Transverse colon (tissue), 4 donors: Measurements from ENCODE around the gene ADCY4. TPM values are rescaled to one million over a fixed set of nuclear protein-coding genes. Genes with fewer than 3 reads are reported as not detected.

Source experiments
- DNase-seq: peaks from one replicate; pipeline ENCODE4 v3.0.0-alpha.2; 2019
- H3K27ac ChIP-seq, 4 donors: fragments of 200-600 bp; sonication (generic); 2 replicates each; pipeline ENCODE4 v1.5.1; 2016 to 2018; ENCODE audit warnings: inconsistent platforms in 4 of 4
- H3K27me3 ChIP-seq: fragments of 200-600 bp; sonication (generic); 2 replicates; pipeline ENCODE4 v1.5.1; 2017; ENCODE audit warnings: inconsistent platforms
- H3K36me3 ChIP-seq, 4 donors: fragments of 200-600 bp; sonication (generic); 2 replicates each; pipeline ENCODE4 v1.5.1; 2017 to 2019; ENCODE audit warnings: inconsistent platforms in 4 of 4
- H3K4me1 ChIP-seq, 4 donors: fragments of 200-600 bp; sonication (generic); 2 replicates each; pipeline ENCODE4 v1.5.1; 2017 to 2020; ENCODE audit warnings: inconsistent platforms in 4 of 4
- H3K4me3 ChIP-seq, 4 donors: fragments of 200-600 bp; sonication (generic); 1 replicate in 1 of 4; 2 replicates in 3 of 4; pipeline versions ENCODE4 v1.5.1 to v1.6.1; 2017 to 2019; ENCODE audit warnings: inconsistent platforms in 4 of 4
- H3K9me3 ChIP-seq, 2 donors: fragments of 200-600 bp; sonication (generic); 2 replicates each; pipeline ENCODE4 v1.5.1; 2017 to 2019; ENCODE audit warnings: inconsistent platforms in 2 of 2
- CTCF ChIP-seq, 5 experiments: fragments of 200-600 bp in 3 of 5; fragments of 450-650 bp in 2 of 5; sonication (generic) in 3 of 5; IDR thresholded peaks; 1 replicate in 2 of 5; 2 replicates in 3 of 5; pipeline ENCODE4 v1.5.1; 2016 to 2017; ENCODE audit warnings: antibody characterized with exemption in 5 of 5, inconsistent platforms in 3 of 5, mild to moderate bottlenecking in 2 of 5, moderate library complexity in 1 of 5
- EP300 ChIP-seq: sonication (generic); formaldehyde crosslinking; IDR thresholded peaks from one replicate; pipeline ENCODE4 v1.6.1; 2017; ENCODE audit warnings: antibody characterized with exemption, low read depth
- POLR2A ChIP-seq: fragments of 450-650 bp; IDR thresholded peaks from one replicate; pipeline ENCODE4 v1.6.1; 2016; ENCODE audit warnings: antibody characterized with exemption, mild to moderate bottlenecking, moderate library complexity
- POLR2AphosphoS5 ChIP-seq, 3 donors: sonication (generic); formaldehyde crosslinking; IDR thresholded peaks; one replicate each; pipeline ENCODE4 v1.6.1; 2016; ENCODE audit warnings: antibody characterized with exemption in 3 of 3
- WGBS, 2 donors: methylation state at CpG; one replicate each; pipeline ENCODE4 v1.1.5; 2018; ENCODE audit warnings: low coverage in 1 of 2; 5-methylcytosine and 5-hydroxymethylcytosine counted together
- in situ Hi-C, 4 donors: fragments of 200-750 bp; cut with MboI; loops; one replicate each; pipeline versions ENCODE4 v1.15.0 to v1.15.1; 2017; ENCODE audit warnings: low sequenced_read_pairs in 3 of 4, low pct_ligation_motif_present in 1 of 4, low pct_unique_long_range_greater_than_20kb in 1 of 4
- intact Hi-C: fragments of 100-400 bp; cut with DNase I; formaldehyde crosslinking; loops from one replicate; pipeline ENCODE4 v1.15.1; 2023; ENCODE audit warnings: low total_unique reads
- total RNA-seq, 4 donors: library from RNA; depleted of rRNA; stranded (reverse); fragments of >200 nt; gene quantifications; one replicate each; pipeline ENCODE4 v1.1.0, GENCODE V29; 2016

ADCY4 gene
- total RNA-seq, 4 donors from 2014 or later: 7.9 to 74.8 (median 21.3) TPM

DNA sequence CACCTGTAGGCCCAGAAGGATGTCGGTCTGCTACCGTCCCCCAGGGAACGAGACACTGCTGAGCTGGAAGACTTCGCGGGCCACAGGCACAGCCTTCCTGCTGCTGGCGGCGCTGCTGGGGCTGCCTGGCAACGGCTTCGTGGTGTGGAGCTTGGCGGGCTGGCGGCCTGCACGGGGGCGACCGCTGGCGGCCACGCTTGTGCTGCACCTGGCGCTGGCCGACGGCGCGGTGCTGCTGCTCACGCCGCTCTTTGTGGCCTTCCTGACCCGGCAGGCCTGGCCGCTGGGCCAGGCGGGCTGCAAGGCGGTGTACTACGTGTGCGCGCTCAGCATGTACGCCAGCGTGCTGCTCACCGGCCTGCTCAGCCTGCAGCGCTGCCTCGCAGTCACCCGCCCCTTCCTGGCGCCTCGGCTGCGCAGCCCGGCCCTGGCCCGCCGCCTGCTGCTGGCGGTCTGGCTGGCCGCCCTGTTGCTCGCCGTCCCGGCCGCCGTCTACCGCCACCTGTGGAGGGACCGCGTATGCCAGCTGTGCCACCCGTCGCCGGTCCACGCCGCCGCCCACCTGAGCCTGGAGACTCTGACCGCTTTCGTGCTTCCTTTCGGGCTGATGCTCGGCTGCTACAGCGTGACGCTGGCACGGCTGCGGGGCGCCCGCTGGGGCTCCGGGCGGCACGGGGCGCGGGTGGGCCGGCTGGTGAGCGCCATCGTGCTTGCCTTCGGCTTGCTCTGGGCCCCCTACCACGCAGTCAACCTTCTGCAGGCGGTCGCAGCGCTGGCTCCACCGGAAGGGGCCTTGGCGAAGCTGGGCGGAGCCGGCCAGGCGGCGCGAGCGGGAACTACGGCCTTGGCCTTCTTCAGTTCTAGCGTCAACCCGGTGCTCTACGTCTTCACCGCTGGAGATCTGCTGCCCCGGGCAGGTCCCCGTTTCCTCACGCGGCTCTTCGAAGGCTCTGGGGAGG is 23.9 kb downstream of the ADCY4 start, which contains the start of gene LTB4R:
TSS of gene LTB4R (plus strand) at position 857 of the 959 bp plus-strand sequence. CDS start 4,150 bp downstream, outside the sequence.
- peak; percentile 79 for DNase-seq
- WGBS, 2 donors: 24% methylated on average over 35 of the region's 99 CpGs; no CpG with 5 or more reads in 1 of the 2 donors
- TF ChIP-seq EP300 (no peak), CTCF (IDR thresholded peaks at IDR 0.05) (peak; percentile 39 to 76 (median 43)), POLR2A (peak; percentile 30), POLR2AphosphoS5 (IDR thresholded peaks at IDR 0.05) (peak; percentile 5 to 51 (median 48))
- peaks cover 19 to 72% (median 51%) of the 10 kb centered on the region in 4 donors for H3K4me1 ChIP-seq
- intact Hi-C loops (no loop called here), in situ Hi-C loops (no loop called here)
- no peaks in the 10 kb centered on the region for H3K9me3 ChIP-seq
- peak within 1 kb of the TSS; percentile 34 to 58 (median 40) for H3K4me3 ChIP-seq
- peak within 1 kb of the TSS; percentile 81 to 90 (median 86) for H3K27ac ChIP-seq
- no peaks in the 10 kb centered on the region for H3K36me3 ChIP-seq
- no peaks in the 10 kb centered on the region for H3K27me3 ChIP-seq

DNA sequence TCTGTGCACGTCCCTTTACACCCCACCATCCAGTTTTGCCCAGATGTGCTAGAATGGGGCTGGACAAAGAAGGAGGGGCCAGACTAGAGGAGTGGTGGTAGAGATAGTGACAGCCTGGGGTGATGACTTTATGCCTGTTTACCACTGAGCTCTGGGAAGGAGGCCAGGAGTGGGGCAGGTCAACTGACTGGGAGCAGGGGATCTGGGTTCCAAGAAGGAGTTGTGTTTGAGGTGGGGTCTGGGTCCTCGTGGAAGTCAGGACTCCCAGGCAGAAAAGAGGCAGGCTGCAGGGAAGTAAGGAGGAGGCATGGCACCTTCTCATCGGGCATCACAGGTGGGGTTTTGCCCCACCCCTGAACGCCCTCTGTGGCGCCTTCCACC is 24.6 kb downstream of the ADCY4 start:
- Histone ChIP-seq H3K9me3 (no peaks in the 10 kb centered on the region), H3K4me1 (peaks cover 19 to 65% (median 48%) of the 10 kb centered on the region in 4 donors), H3K27ac (peak overlapping the region; percentile 81 to 90 (median 86)), H3K36me3 (peaks cover 0 to 6% (median 3%) of the 10 kb centered on the region in 4 donors), H3K27me3 (no peaks in the 10 kb centered on the region), H3K4me3 (peak overlapping the region; percentile 34 to 58 (median 40))
- DNase-seq: peak; percentile 60
- WGBS, 2 donors: 21 to 33% methylated on average over 1 to 5 of the region's 5 CpGs
- in situ Hi-C loops: no loop called here
- intact Hi-C loops: no loop called here
- TF ChIP-seq POLR2AphosphoS5 (IDR thresholded peaks at IDR 0.05) (no peak), POLR2A (no peak), CTCF (IDR thresholded peaks at IDR 0.05) (no peak), EP300 (no peak)

DNA sequence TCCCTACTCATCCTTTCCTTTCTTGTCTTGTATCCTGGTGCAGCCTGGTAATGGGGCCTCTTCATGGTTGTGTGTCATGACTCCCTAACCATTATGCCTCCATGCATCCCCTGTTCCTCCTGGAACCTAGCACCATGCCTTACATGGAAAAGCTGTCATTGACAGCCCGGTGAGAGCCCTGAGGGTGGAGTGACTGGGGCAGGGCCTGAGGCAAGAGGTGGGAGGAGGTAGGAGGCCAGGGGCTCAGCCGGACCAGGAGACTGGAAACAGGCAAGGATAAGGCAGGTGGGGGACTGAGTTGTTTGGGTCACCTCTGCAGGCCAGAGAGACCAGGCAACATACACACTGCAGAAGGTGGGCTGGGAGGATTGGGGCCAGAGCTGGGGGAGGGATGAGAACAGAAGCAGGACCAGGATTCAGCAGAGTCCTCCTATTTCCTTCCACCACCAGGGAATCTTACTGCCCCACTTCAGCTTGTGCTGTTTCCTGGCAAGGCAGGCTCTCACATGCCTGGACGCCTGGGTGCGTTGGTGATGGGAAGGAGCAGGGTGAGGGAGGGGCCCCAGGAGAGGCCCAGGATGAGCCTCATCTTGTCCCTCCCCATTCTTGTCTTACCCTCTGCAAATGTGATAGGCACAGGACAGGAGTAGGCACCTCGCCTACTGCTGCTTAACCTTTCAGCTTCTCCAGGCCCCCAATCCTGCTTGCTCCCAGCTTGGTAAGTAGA is 25.2 kb downstream of the ADCY4 start, which contains the start of gene LTB4R2:
TSS of gene LTB4R2 (plus strand) at position 603 of the 727 bp plus-strand sequence. CDS start 525 bp downstream, outside the sequence.
- Histone ChIP-seq H3K36me3 (peaks cover 0 to 12% (median 6%) of the 10 kb centered on the region in 4 donors), H3K4me3 (peak within 1 kb of the TSS; percentile 34 to 58 (median 40)), H3K9me3 (no peaks in the 10 kb centered on the region), H3K27me3 (no peaks in the 10 kb centered on the region), H3K4me1 (peaks cover 19 to 60% (median 47%) of the 10 kb centered on the region in 4 donors), H3K27ac (peak within 1 kb of the TSS; percentile 81 to 90 (median 86))
- DNase-seq: no peak
- intact Hi-C loops: no loop called here
- WGBS, 2 donors: 70 to 90% methylated on average over 2 to 5 of the region's 5 CpGs
- in situ Hi-C loops: no loop called here
- no peak for TF ChIP-seq EP300
- no peak for TF ChIP-seq CTCF (IDR thresholded peaks at IDR 0.05)
- no peak for TF ChIP-seq POLR2AphosphoS5 (IDR thresholded peaks at IDR 0.05)
- no peak for TF ChIP-seq POLR2A
